ENCODE results near the gene TMEM200A.

The TMEM200A gene

DNA sequence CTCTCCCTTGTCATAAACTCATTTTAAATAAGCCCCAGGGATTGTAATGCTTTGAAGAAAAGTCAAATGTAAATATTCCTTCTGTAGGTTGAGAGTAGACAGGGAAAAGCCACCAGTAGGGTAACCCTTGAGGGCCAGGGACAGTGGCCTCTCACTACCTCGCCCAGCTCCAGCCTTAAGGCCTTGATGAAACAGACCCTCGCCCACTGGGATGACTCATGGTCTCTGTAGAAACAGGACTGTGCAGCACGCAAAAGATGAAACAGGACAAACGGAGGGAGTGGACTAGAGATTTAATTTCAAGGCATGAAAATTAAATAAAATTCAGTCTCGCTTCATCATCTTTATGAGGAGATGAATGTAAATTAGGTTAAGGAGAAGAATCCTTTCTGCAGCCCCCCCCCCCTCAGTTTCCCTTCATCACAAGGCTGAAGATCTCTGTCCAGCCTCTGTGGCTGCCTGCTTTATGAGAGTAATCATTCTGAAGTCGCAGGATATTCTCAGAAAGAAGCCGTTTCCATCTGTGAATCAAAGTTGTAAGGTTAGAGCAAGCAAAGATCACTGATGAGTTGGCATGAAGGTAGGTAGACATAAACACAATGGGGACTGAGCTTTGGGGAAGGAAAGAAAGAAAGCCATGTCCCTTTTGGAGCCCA lies 60.4 kb downstream of the TMEM200A start:
- DNase-seq = no peak

DNA sequence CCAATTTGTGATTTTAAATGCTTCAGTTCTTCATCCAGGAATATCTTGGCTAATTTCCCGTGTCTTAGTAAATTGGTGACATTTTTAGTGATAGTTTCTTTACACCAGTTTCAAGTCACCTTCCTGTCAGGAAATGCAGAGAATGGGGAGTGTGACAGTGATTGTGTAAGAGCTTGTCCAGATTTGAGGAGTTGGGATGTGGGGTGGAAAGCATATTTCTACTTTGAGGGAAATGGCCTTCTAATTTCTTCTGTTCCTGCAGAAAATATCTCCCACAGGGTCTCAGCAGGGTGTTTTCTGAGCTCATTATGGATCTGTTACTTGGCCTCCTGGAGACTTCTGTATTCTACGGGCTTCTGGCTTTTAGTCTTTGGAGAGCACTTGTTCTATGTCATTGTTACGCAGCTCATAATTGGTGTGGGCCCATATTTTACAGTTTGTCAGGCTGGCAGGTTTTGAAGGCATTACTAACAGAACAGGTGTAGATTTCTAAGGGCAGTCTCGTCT lies 65.6 kb downstream of the TMEM200A start:
- no peak for DNase-seq

DNA sequence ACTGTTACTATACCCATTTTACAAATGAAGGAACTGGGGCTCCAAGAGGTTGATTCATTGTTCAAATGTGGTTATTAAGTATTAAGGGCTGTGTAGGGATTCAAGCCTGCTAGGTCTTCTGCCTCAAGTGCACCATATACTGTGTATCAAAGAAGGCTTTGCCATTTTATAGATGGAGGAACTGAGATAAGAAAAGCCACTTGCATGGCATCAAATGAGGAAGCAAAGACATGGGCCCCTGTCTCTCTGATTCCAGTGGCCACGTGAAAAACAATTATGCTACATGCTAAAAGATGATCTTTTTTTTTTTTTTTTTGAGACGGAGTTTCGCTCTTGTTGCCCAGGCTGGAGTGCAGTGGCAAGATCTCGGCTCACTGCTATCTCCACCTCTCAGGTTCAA lies 67.0 kb downstream of the TMEM200A start:
- DNase-seq = no peak

GRCh38 chr6:130434174-130434873 lies 68.5 kb downstream of the TMEM200A start:
- no peak for DNase-seq

DNA sequence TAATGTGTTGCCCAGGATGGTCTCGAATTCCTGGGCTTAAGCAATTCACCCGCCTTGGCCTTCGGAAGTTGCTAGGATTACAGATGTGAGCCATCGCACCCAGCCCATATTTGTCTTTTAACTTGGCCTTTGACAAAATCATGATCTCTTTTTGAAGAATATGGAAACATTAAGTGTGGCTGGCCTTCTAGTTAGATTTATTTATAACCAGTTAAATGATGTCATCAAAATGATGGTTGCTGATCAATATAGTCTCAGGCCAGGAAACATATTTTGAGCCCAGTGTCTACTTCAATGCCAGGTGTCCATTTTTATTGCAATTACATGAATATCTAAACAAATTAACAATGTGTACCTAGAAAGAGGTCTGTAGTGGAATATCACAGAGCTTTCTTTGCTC lies 69.4 kb downstream of the TMEM200A start:
- no peak for DNase-seq

GRCh38 chr6:130437961-130438360 lies 72.1 kb downstream of the TMEM200A start:
- no peak for DNase-seq

DNA sequence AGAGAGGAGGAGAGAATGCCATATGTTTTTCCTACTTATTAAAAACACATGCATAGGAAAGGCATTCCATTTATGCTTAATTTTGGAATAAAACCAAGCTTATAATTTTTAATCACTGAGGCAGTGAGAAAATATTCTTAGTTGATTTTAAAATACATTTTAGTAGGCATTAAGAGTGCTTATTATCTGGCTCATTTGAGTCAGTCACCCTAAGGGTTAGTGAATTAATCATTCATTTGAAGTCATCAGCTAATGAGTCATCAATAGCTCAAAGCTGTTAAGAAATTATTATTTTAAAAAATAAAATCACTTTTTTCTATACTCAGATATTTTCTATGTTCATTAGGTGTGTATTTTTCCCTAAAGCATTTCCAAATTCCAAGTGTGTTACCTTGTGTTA lies 81.6 kb downstream of the TMEM200A start:
- no peak for DNase-seq

GRCh38 chr6:130452336-130452735 lies 86.5 kb downstream of the TMEM200A start:
- DNase-seq = no peak

- DNase-seq = peak in 1 of 5 experiments; percentile 10
These were observed 87.4 kb downstream of the TMEM200A start for GRCh38 chr6:130453230-130453629.

- DNase-seq = no peak
These were observed 91.8 kb downstream of the TMEM200A start for GRCh38 chr6:130457605-130458004.

DNA sequence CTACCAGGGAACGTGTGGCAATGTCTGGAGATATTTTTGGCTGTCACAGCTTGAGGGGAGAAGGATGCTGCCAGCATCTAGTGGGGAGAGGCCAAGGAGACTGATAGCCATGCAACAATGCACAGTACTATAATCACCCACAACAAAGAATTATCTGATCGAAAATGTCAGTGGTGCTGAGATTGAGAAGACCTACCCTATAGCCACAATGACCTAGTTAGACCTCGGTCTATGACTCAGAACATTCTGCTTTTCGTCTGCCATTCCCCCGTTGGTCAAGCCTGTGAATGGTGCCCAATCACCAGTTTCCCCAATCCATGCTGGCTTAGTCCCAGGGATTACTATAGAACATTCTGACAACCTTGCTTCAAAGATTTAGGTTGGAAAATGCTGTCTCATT lies 93.5 kb downstream of the TMEM200A start:
- no peak for DNase-seq

GRCh38 chr6:130460934-130461333 lies 95.1 kb downstream of the TMEM200A start:
- DNase-seq = no peak

DNA sequence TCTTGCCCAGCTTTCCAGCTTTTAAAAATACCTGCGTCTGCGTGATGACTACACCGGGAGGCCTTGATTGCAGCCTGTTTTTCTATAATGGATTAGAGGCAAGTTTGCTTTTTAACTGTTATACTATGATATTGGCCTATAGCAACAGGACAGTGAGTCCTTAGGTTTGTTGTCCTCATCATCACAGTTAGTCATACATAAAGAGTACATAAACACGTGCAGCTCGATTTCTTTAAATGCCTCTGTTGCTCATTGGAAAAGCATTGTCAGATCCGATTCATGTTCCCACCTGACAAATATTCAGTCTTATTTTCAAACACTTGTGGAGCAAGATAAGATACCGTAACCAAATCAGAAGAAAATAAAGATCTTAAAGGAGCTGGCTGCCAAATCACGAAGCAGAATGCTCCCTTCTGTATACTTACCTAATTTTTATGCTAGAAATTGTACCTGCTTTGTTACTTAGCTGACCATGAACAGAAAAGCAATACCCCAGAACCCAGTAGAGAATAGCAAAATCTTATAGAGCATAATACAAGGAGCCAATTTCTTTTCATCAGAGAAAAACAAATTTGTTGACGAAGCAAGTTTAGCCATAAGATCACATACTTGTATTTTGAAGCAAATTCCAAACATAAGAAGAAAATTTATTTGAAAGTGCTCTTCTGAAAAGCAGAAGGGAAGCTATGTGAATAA lies 100.4 kb downstream of the TMEM200A start:
- no peak for DNase-seq

DNA sequence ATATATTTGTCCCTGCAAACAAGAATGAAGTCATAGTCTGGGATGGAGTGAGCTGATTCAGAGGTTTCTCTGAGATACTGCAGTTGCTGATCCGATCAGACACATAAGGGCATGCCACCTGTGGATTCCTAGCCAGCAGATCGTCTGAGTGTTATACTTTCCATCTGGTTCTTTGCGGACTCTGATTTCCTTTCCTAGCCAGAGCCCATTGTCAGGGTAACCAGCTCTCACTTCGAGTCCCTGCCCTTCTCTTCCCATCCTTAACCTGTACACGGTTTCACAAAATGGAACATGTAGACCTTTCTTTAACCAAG lies 100.9 kb downstream of the TMEM200A start:
- no peak for DNase-seq

DNA sequence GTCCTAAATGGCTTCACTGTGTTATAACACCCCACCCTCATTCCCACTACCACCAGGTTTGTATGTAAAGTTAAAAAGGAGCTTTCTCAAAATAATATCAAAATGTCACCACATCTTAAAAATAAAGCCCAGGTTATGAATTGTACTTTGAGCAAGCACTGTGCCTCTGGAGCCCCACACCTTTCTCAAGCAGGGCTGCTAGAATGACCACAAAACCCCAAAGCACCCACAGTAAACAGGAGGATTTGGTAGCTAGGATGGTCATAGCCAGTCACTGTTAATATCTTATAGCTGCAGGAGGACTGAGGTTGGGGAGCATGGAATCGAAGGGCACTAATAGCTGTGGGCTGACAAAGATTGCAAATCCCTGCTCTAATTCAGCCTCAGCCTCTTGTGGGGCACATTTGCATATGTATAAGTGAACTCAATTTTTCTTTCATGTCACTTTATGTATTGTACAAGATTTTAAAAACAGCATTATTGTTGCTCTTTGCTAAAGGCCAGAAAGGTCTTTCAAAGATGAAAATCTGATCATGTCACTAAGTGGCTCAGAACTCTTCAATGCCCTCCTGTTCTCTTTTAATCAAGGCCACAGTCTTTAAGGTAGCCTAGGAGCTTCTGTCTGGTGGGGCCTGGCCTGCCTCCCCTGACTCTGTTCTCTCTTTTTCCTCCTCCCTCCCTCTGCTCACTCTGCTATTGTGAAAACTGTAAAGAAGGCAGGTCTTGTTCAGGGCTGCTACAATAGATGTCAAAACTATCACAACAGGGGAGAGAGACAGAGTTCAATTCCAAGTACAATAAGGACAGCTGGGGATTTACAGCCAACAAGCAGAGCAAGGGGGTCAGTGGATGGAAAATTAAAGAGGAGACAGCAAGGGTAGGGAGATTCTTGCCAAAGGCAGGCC lies 101.6 kb downstream of the TMEM200A start:
- peak in 1 of 5 experiments; percentile 60 for DNase-seq

DNA sequence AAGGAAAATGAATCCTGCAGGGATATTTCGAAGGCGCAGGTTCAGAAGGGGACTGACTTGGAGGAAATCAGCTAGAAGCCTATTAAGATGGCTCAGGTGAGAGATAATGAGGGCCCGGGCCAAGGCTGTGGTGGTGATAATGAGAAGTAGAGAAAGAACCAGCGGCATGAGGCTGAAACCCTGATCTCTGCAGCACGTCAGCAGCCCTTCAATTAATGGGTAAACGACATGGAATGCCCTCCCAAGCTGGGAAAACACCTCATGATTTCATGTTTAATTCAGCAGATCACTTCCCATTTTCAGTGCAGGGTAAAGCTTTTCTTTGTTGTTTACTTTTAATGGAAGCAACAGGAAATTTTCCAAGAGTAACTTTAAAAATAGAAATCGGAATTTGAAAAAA lies 104.9 kb downstream of the TMEM200A start:
- no peak for DNase-seq

- DNase-seq = no peak
These were observed 108.1 kb downstream of the TMEM200A start for GRCh38 chr6:130473886-130474285.

- DNase-seq = peak in 1 of 5 experiments; percentile 43
These were observed 117.0 kb downstream of the TMEM200A start for GRCh38 chr6:130482645-130483390.

DNA sequence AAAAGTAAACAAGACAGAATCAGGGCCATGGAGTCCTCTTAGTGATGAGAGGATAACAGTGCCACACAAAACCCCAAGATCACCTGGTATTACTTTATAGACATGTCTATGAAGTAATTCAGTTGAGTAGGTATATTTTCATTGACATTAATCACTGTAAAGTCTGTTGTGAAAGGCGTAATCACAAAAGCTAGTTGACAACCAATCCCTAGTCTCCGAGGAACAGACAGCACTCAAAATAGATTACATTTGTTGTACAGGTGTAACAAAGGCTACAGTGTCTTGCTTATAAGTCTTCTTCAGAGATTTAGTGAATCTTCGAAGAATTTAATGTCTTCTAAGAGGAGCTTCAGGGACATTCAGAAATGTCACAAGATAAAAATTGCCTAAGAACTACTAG lies 120.1 kb downstream of the TMEM200A start:
- DNase-seq = no peak

- no peak for DNase-seq
These were observed 120.6 kb downstream of the TMEM200A start for GRCh38 chr6:130486417-130486816.

DNA sequence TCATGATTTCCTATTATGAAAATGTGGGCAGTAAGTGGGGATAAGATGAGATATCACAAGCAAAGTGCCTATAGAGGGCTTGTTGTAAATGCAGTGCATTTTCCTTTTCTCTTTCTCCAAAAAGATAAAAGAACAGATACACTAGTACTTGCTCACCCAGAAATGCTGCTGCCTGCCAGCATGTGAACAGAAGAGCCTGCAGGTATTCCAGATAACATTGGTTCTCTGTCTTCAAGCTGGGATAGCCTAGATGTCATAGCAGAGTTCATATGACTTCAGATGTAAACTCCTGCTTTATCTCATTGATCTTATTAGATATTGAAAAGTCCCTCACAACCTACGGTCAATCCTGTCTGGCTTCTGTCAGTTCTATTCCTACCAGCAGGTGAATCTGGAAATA lies 123.7 kb downstream of the TMEM200A start:
- DNase-seq = peak in 1 of 5 experiments; percentile 8

All from T-helper 2 cell (primary cell).